ENCODE measurements around the gene CPNE6.

DNA sequence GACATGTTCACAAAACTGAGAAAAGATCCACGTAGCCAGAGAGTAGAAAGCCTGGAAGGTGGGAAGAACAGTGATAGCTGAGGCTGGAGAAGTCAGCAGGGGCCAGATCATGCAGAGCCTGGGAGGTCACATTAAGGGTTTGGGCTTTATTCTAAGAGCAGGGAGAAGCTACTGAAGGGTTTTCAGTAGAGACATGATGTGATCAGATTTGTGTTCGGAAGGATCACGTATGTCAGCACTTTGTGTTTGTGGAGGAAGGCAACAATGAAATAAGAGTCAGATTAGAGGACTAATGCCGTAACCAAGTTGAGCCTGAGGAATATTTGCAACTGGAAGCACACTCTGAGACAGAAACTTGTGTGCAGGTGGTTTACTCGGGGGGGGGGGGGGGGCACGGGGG lies 18.5 kb downstream of the CPNE6 start:
- TF ChIP-seq POLR2AphosphoS5 (IDR thresholded peaks at IDR 0.05; ENCODE audit: low read depth, low read length) (no peak), POLR2A (IDR thresholded peaks at IDR 0.05; ENCODE audit: low read depth, low read length) (no peak)
